Measurements from ENCODE around the gene PREX1. TPM values are rescaled to one million over a fixed set of nuclear protein-coding genes. Genes with fewer than 3 reads are reported as not detected.

Gene PREX1
- total and polyA plus RNA-seq, 2 donors (not counting 3 experiments of a cell fraction or from before 2014, with no cell fraction given) = 51.3 to 72.9 TPM

DNA sequence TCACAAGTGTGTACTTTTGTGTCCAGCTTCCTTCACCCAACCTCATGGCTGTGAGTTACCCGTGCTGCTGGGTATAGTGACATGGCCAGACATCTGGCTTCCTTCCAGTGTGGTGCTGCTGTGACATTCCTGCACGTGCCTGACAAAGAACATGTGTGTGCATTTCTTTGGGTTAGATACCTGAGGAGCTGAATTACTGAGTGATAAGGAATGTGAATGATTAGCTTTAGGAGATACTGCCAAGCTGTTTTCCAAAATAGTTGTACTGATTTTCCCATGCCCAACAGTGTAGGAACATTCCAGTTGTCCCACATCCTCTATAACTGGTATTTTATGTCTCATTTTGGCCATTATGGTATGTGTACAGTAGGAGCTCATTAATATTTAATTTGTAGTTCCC lies 132.5 kb downstream of the PREX1 start:
- intact Hi-C loops (cut with micrococcal nuclease) (no loop called here), dilution Hi-C loops (cut with MboI; ENCODE audit: extremely low pct_ligation_motif_present, low sequenced_read_pairs) (no loop called here)
- H3K9ac ChIP-seq (replicated peaks; ENCODE audit: extremely low read depth, insufficient read depth, low read length) = no peak overlapping the region
- BruUV-seq (replicated peaks) = no TSS peak
- FAIRE-seq (no peak), DNase-seq (ENCODE audit: low read depth, low spot score) (no peak)
- H3K36me3 ChIP-seq (ENCODE audit: control insufficient read depth in 2 of 2, extremely low read depth in 1 of 2, insufficient read depth in 2 of 2, low read length in 2 of 2) = peaks cover 9 to 21% of the 10 kb centered on the region in 2 experiments
- no peak overlapping the region for H3K4me2 ChIP-seq (ENCODE audit: insufficient read depth, low read length)
- H4K20me1 ChIP-seq (replicated peaks; ENCODE audit: control insufficient read depth, extremely low read depth, insufficient read depth, low read length) = no peaks in the 10 kb centered on the region
- no peaks in the 10 kb centered on the region for H3K9me1 ChIP-seq (replicated peaks; ENCODE audit: control insufficient read depth, extremely low read depth, insufficient read depth, low read length)
- H3K4me3 ChIP-seq (replicated peaks in 1 of 3; ENCODE audit: insufficient read depth in 1 of 3, low read depth in 1 of 3, low read length in 3 of 3) = no peak overlapping the region
- H3K27ac ChIP-seq (ENCODE audit: insufficient read depth, low read depth, low read length) = no peak overlapping the region
- H3K27me3 ChIP-seq (ENCODE audit: control insufficient read depth in 2 of 2, insufficient read depth in 2 of 2, low read length in 2 of 2) = no peaks in the 10 kb centered on the region
- TF ChIP-seq POLR2AphosphoS5 (IDR thresholded peaks at IDR 0.05; ENCODE audit: insufficient read depth, low read depth, low read length) (no peak), GATA2 (IDR thresholded peaks at IDR 0.05; ENCODE audit: insufficient read depth, insufficient read length, low read depth, low read length) (no peak), POLR2A (IDR thresholded peaks at IDR 0.05; ENCODE audit: low read depth, low read length) (no peak), JUN (IDR thresholded peaks at IDR 0.05; ENCODE audit: borderline replicate concordance, insufficient read depth, insufficient read length, low read depth) (no peak), MYC (IDR thresholded peaks at IDR 0.05; ENCODE audit: low read depth, low read length) (no peak), EZH2 (IDR thresholded peaks at IDR 0.05; ENCODE audit: borderline replicate concordance, low read depth, low read length, severe bottlenecking) (no peak), FOS (IDR thresholded peaks at IDR 0.05; ENCODE audit: borderline replicate concordance, insufficient read depth, low read length) (no peak)
- TF ChIP-seq, protein P1, sequence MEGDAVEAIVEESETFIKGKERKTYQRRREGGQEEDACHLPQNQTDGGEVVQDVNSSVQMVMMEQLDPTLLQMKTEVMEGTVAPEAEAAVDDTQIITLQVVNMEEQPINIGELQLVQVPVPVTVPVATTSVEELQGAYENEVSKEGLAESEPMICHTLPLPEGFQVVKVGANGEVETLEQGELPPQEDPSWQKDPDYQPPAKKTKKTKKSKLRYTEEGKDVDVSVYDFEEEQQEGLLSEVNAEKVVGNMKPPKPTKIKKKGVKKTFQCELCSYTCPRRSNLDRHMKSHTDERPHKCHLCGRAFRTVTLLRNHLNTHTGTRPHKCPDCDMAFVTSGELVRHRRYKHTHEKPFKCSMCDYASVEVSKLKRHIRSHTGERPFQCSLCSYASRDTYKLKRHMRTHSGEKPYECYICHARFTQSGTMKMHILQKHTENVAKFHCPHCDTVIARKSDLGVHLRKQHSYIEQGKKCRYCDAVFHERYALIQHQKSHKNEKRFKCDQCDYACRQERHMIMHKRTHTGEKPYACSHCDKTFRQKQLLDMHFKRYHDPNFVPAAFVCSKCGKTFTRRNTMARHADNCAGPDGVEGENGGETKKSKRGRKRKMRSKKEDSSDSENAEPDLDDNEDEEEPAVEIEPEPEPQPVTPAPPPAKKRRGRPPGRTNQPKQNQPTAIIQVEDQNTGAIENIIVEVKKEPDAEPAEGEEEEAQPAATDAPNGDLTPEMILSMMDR (IDR thresholded peaks at IDR 0.05; ENCODE audit: extremely low read depth in 1 of 2, insufficient read depth in 1 of 2, low read depth in 1 of 2, low read length in 2 of 2) = no peak
- TF ChIP-seq, protein P2, sequence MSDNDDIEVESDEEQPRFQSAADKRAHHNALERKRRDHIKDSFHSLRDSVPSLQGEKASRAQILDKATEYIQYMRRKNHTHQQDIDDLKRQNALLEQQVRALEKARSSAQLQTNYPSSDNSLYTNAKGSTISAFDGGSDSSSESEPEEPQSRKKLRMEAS (IDR thresholded peaks at IDR 0.05; ENCODE audit: insufficient read depth, insufficient read length) = no peak
- ChIA-PET POLR2A (no interaction called here), CTCF (interaction anchor here (2.3 to 8.5 kb wide), 2 partner anchors 12 to 38 kb away, joined by 11 to 62 read pairs; no protein-coding TSS in a partner anchor)
- H2AFZ ChIP-seq (ENCODE audit: low read depth, low read length) = no peak overlapping the region
- no peaks in the 10 kb centered on the region for H3K4me1 ChIP-seq (ENCODE audit: control insufficient read depth, extremely low read depth, insufficient read depth, low read length)
- H3K9me3 ChIP-seq (replicated peaks; ENCODE audit: control insufficient read depth, insufficient read depth, low read length) = no peaks in the 10 kb centered on the region
- peaks cover 5% of the 10 kb centered on the region for H3K79me2 ChIP-seq (ENCODE audit: control insufficient read depth, insufficient read depth, low read length)
